Kidney (tissue), 14 donors: Measurements from ENCODE around the gene ATP10B. TPM values are rescaled to one million over a fixed set of nuclear protein-coding genes. Genes with fewer than 3 reads are reported as not detected.

Source experiments
- DNase-seq, 5 donors: peaks; one replicate each; pipeline ENCODE4 v3.0.0-alpha.2; 2013 to 2020
- FAIRE-seq: peaks from 2 replicates; lab custom pipeline; 2012; peaks lifted over from hg19 to GRCh38; lab: Jason Lieb, UNC
- H3K27ac ChIP-seq, 2 donors: one replicate each; pipeline ENCODE4 v1.7.0; 2013; ENCODE audit warnings: low read depth in 2 of 2, low read length in 2 of 2, inconsistent platforms in 1 of 2
- H3K27me3 ChIP-seq: one replicate; pipeline ENCODE4 v1.7.1; 2013; ENCODE audit warnings: low read length, inconsistent platforms; ENCODE audit not compliant: control insufficient read depth, insufficient read depth
- H3K36me3 ChIP-seq, 3 donors: one replicate each; pipeline versions ENCODE4 v1.7.0 to v1.7.1; 2013; ENCODE audit warnings: low read length in 3 of 3, control low read depth in 1 of 3, inconsistent platforms in 1 of 3; ENCODE audit not compliant: insufficient read depth in 3 of 3, control insufficient read depth in 2 of 3
- H3K4me1 ChIP-seq, 3 donors: one replicate each; pipeline versions ENCODE4 v1.7.0 to v1.7.1; 2013; ENCODE audit warnings: low read length in 3 of 3, inconsistent platforms in 1 of 3, low read depth in 1 of 3; ENCODE audit not compliant: control insufficient read depth in 2 of 3, insufficient read depth in 2 of 3
- H3K4me3 ChIP-seq, 3 donors: one replicate each; pipeline versions ENCODE4 v1.7.0 to v1.8.1; 2013; ENCODE audit warnings: low read length in 3 of 3, control low read depth in 1 of 3, inconsistent platforms in 1 of 3
- H3K9ac ChIP-seq, 3 donors: one replicate each; pipeline versions ENCODE4 v1.7.0 to v1.7.1; 2013; ENCODE audit warnings: low read length in 3 of 3, control low read depth in 1 of 3, inconsistent platforms in 1 of 3
- H3K9me3 ChIP-seq, 3 donors: one replicate each; pipeline versions ENCODE4 v1.7.0 to v1.7.1; 2013; ENCODE audit warnings: low read length in 3 of 3, control low read depth in 1 of 3, inconsistent platforms in 1 of 3; ENCODE audit not compliant: control insufficient read depth in 2 of 3, insufficient read depth in 1 of 3
- CTCF ChIP-seq: IDR thresholded peaks from 3 replicates; pipeline ENCODE4 v1.5.1; 2012; ENCODE audit warnings: mild to moderate bottlenecking, moderate library complexity, borderline replicate concordance; ENCODE audit not compliant: insufficient read depth; ENCODE audit errors: extremely low read depth
- intact Hi-C: fragments of 100-400 bp; cut with DNase I; formaldehyde crosslinking; loops from one replicate; pipeline ENCODE4 v1.11.1; 2022
- polyA plus RNA-seq: library from polyadenylated mRNA; stranded (reverse); fragments of 350-450 nt; fragmentation: Illumina TruSeq; extraction: RNeasy Lipid Tissue Mini Kit (QIAGEN cat#74804); gene quantifications from one replicate; pipeline ENCODE4 v1.2.3, GENCODE V29; 2014; ENCODE audit warnings: low read depth, low replicate concordance; ENCODE audit not compliant: insufficient read depth
- total RNA-seq: library from RNA; stranded (reverse); fragmentation: NEBNext Ultra II Directional; extraction: Animal tissue kit (Norgen Biotek cat#: 25700); gene quantifications from one replicate; pipeline ENCODE4 v1.2.1, GENCODE V29; 2021
- donor health status: control.
- donor health status: control.
- donor health status: control.
- donor health status: control.
- donor health status: control.
- donor health status: DM: yes; HTN: yes; CAD: no.
- donor health status: Normal renal cell carcinoma (clear cell type).

Gene ATP10B
- total and polyA plus RNA-seq, 2 donors from 2014 or later: 1.4 TPM; not detected in 1

- intact Hi-C loops: no loop called here
- Histone ChIP-seq H3K27ac (no peak overlapping the region), H3K9me3 (no peaks in the 10 kb centered on the region), H3K4me1 (no peaks in the 10 kb centered on the region), H3K9ac (no peak overlapping the region), H3K36me3 (no peaks in the 10 kb centered on the region), H3K4me3 (no peak overlapping the region), H3K27me3 (no peaks in the 10 kb centered on the region)
- TF ChIP-seq CTCF: no peak
- FAIRE-seq (no peak), DNase-seq (no peak)
Observed at GRCh38 chr5:160657622-160658458, 194.2 kb downstream of the ATP10B start.

- no peak for TF ChIP-seq CTCF
- no peak overlapping the region for H3K4me3 ChIP-seq
- H3K36me3 ChIP-seq: no peaks in the 10 kb centered on the region
- H3K9me3 ChIP-seq: no peaks in the 10 kb centered on the region
- H3K27me3 ChIP-seq: no peaks in the 10 kb centered on the region
- H3K9ac ChIP-seq: no peak overlapping the region
- intact Hi-C loops: no loop called here
- FAIRE-seq (no peak), DNase-seq (no peak)
- no peaks in the 10 kb centered on the region for H3K4me1 ChIP-seq
- H3K27ac ChIP-seq: no peak overlapping the region
Observed at GRCh38 chr5:160657068-160657507, 194.9 kb downstream of the ATP10B start.

- no peak overlapping the region for H3K4me3 ChIP-seq
- DNase-seq (no peak), FAIRE-seq (no peak)
- no peak overlapping the region for H3K27ac ChIP-seq
- TF ChIP-seq CTCF: no peak
- H3K36me3 ChIP-seq: no peaks in the 10 kb centered on the region
- H3K9me3 ChIP-seq: no peaks in the 10 kb centered on the region
- no peaks in the 10 kb centered on the region for H3K4me1 ChIP-seq
- H3K9ac ChIP-seq: no peak overlapping the region
- no peaks in the 10 kb centered on the region for H3K27me3 ChIP-seq
- intact Hi-C loops: no loop called here
Observed at GRCh38 chr5:160655717-160656116, 196.3 kb downstream of the ATP10B start.
